Cardiac fibroblast (primary cell): ENCODE measurements around the gene GPR26.

Experiments
- DNase-seq, 2 donors: peaks; one replicate each; pipeline versions ENCODE4 v3.0.0 to v3.0.0-alpha.2; 2010; ENCODE audit warnings: low read depth in 2 of 2
- H3K4me3 ChIP-seq, 2 donors: replicated peaks in 1 of 2; 1 replicate in 1 of 2; 2 replicates in 1 of 2; pipeline ENCODE4 v1.5.1; 2011; ENCODE audit warnings: low read depth in 2 of 2, low read length in 2 of 2, mild to moderate bottlenecking in 2 of 2, moderate library complexity in 1 of 2
- CTCF ChIP-seq: IDR thresholded peaks from one replicate; pipeline ENCODE4 v1.5.1; 2011; ENCODE audit warnings: low read depth, mild to moderate bottlenecking, low read length, inconsistent platforms

GPR26 gene

GRCh38 chr10:123677556-123677955, 11.4 kb downstream of the GPR26 start:
- TF ChIP-seq CTCF = no peak
- no peak for DNase-seq
- H3K4me3 ChIP-seq = no peak overlapping the region

GRCh38 chr10:123678376-123678775, 12.2 kb downstream of the GPR26 start:
- no peak for TF ChIP-seq CTCF
- no peak overlapping the region for H3K4me3 ChIP-seq
- DNase-seq = no peak

DNA sequence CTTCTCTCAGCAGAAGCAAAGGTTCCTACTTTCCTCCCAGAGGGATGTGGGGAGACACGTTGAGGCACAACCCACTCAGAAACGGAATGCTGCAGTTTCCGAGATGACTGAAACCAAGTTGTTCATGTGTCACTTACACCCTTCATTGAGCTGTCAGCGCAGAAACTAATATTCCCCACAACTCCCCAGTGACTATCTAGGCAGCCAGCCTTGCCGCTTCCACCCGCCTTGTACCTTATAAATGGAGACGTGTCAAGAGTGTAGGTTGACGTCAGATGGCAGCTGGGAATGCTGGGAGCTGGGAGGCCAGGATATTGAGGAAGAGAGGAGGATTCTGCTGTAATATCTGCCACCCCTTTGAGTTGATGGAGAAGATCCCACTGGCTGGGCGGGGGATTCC, 15.1 kb downstream of the GPR26 start:
- no peak for TF ChIP-seq CTCF
- no peak for DNase-seq
- H3K4me3 ChIP-seq = no peak overlapping the region

GRCh38 chr10:123682477-123682876, 16.3 kb downstream of the GPR26 start:
- no peak for DNase-seq
- no peak for TF ChIP-seq CTCF
- H3K4me3 ChIP-seq = no peak overlapping the region

- DNase-seq = no peak
- no peak overlapping the region for H3K4me3 ChIP-seq
- TF ChIP-seq CTCF = no peak
Measured at GRCh38 chr10:123683459-123683858, 17.3 kb downstream of the GPR26 start.

DNA sequence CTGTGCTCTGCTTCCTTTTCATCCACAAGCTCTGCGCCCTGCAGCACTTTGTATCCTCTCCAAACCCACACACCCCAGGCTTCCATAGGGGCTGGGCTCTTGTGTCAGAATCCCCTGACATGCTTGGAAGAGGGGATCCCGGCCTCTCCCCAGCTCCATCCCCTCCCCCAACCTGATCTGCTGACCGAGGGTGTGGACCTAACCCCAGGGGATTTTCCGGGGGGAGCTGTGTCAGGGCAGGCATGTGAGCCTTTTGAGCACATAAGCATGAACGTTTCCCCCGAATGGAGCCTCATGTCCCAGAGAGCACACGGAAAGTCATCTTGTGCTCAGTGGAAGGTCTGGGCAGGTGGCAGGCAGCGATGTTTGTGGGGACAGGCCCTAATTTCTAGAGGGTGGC, 17.7 kb downstream of the GPR26 start:
- no peak overlapping the region for H3K4me3 ChIP-seq
- no peak for TF ChIP-seq CTCF
- no peak for DNase-seq

DNA sequence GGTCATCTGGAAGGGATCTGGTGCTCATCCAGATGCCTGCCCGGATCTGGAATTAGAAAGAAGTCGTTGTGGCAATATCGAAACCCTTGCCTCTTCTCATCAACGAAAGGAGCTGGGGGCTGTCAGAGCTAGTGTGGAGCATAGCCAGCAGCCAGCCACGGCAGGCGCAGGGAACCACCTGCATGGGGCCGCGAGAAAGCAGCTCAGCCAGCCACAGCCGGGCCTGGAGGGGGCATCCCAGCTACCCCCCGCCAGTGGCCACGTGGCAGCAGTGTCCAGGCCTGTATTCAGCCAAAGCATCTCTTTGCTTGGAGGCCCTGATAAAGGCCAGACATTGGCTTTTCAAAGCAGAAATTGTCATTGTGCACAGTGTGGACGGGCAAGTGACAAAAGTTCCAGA, 19.1 kb downstream of the GPR26 start:
- no peak for DNase-seq
- H3K4me3 ChIP-seq = no peak overlapping the region
- no peak for TF ChIP-seq CTCF
